Thymus (tissue), 11 donors: ENCODE results near the gene ODF4. TPM values are rescaled to one million over a fixed set of nuclear protein-coding genes. Genes with fewer than 3 reads are reported as not detected.

ENCODE experiments used
- DNase-seq, 9 donors: peaks; one replicate each; pipeline ENCODE4 v3.0.0-alpha.2; 2013; ENCODE audit warnings: low spot score in 9 of 9, low read depth in 6 of 9, missing footprints in 1 of 9
- H3K27ac ChIP-seq, 2 donors: one replicate each; pipeline ENCODE4 v1.5.1; 2013; ENCODE audit warnings: control low read depth in 1 of 2, low read depth in 1 of 2, low read length in 1 of 2, mild to moderate bottlenecking in 1 of 2, moderate library complexity in 1 of 2
- H3K27me3 ChIP-seq, 2 donors: one replicate each; pipeline ENCODE4 v1.5.1; 2013; ENCODE audit warnings: low read length in 1 of 2; ENCODE audit not compliant: control insufficient read depth in 2 of 2, insufficient read depth in 1 of 2
- H3K36me3 ChIP-seq, 2 donors: one replicate each; pipeline ENCODE4 v1.5.1; 2013; ENCODE audit warnings: low read length in 1 of 2, mild to moderate bottlenecking in 1 of 2, moderate library complexity in 1 of 2; ENCODE audit not compliant: control insufficient read depth in 2 of 2, insufficient read depth in 2 of 2
- H3K4me1 ChIP-seq, 2 donors: one replicate each; pipeline ENCODE4 v1.5.1; 2013; ENCODE audit warnings: low read length in 2 of 2; ENCODE audit not compliant: control insufficient read depth in 2 of 2, insufficient read depth in 2 of 2
- H3K4me3 ChIP-seq, 2 donors: one replicate each; pipeline ENCODE4 v1.5.1; 2013; ENCODE audit warnings: low read length in 2 of 2, control low read depth in 1 of 2, mild to moderate bottlenecking in 1 of 2
- H3K9me3 ChIP-seq, 2 donors: one replicate each; pipeline ENCODE4 v1.5.1; 2013; ENCODE audit warnings: low read length in 1 of 2, mild to moderate bottlenecking in 1 of 2; ENCODE audit not compliant: control insufficient read depth in 2 of 2, insufficient read depth in 1 of 2
- WGBS: extraction: QIAGEN DNeasy Blood & Tissue Kit; methylation state at CpG from one replicate; pipeline ENCODE4 v1.1.7; 2013; 5-methylcytosine and 5-hydroxymethylcytosine counted together
- polyA plus RNA-seq: library from polyadenylated mRNA; stranded (reverse); fragments of 200-250 nt; gene quantifications from one replicate; pipeline ENCODE4 v1.2.3, GENCODE V29; 2013
- total RNA-seq: library from RNA; stranded (reverse); fragments of 120-200 nt; gene quantifications from one replicate; pipeline ENCODE4 v1.2.4, GENCODE V29; 2013
- donor health status: healthy.

Gene ODF4
- total and polyA plus RNA-seq, 2 donors, result 0.05 TPM; not detected in 1

DNA sequence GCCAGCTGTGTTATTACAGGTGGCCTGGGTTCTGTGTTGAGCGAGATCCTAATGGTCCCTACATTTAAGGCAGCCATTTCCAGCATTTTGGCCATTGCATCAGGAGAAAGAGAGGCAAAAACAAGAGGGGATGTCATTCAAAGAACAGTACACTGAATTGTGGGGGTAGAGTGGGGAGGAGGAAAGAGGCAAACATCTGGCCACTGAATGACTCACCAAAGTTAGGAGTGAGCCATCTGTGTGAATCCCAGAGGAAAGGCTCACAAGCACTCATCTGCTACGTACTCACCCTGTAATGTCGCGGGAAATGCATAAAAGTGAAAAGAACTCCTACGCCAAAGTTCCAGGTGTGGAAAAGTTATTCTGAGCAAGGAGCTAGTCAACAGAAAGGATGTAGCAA lies 20.1 kb downstream of the ODF4 start:
- H3K4me1 ChIP-seq, result peaks cover 0 to 5% of the 10 kb centered on the region in 2 donors
- H3K36me3 ChIP-seq, result no peaks in the 10 kb centered on the region
- no peak overlapping the region for H3K27ac ChIP-seq
- H3K9me3 ChIP-seq, result no peaks in the 10 kb centered on the region
- WGBS, result 88% methylated on average over 5 of the region's 5 CpGs
- no peaks in the 10 kb centered on the region for H3K27me3 ChIP-seq
- no peak overlapping the region for H3K4me3 ChIP-seq
- no peak for DNase-seq

DNA sequence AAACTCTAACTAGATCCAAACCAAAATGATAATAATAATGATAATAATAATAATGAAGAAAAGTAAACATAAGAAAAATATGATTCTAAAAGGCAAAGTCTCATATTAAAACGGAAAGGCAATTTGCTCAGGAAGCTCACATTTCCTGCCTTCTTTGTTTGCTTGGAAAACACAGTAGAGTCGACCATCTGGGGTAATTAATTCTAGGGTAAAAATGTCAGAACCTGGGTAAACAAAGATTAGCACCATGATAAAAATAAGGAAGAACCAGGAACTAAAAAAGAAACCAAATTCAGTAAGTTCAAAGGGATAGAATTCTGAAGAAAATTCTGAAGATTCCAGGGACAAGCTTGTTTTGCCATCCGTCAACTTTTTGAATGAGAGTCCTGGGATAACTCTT lies 20.6 kb downstream of the ODF4 start:
- H3K4me3 ChIP-seq, result no peak overlapping the region
- DNase-seq, result no peak
- H3K27ac ChIP-seq, result no peak overlapping the region
- H3K4me1 ChIP-seq, result peaks cover 0 to 5% of the 10 kb centered on the region in 2 donors
- H3K36me3 ChIP-seq, result peaks cover 0 to 4% of the 10 kb centered on the region in 2 donors
- H3K27me3 ChIP-seq, result no peaks in the 10 kb centered on the region
- 39% methylated on average over 3 of the region's 3 CpGs for WGBS
- H3K9me3 ChIP-seq, result no peaks in the 10 kb centered on the region

GRCh38 chr17:8360751-8361150 lies 21.1 kb downstream of the ODF4 start:
- Histone ChIP-seq H3K4me3 (no peak overlapping the region), H3K9me3 (no peaks in the 10 kb centered on the region), H3K27ac (no peak overlapping the region), H3K27me3 (no peaks in the 10 kb centered on the region), H3K36me3 (peaks cover 0 to 4% of the 10 kb centered on the region in 2 donors), H3K4me1 (peaks cover 0 to 5% of the 10 kb centered on the region in 2 donors)
- no peak for DNase-seq
- WGBS, result 74% methylated on average over 3 of the region's 3 CpGs

DNA sequence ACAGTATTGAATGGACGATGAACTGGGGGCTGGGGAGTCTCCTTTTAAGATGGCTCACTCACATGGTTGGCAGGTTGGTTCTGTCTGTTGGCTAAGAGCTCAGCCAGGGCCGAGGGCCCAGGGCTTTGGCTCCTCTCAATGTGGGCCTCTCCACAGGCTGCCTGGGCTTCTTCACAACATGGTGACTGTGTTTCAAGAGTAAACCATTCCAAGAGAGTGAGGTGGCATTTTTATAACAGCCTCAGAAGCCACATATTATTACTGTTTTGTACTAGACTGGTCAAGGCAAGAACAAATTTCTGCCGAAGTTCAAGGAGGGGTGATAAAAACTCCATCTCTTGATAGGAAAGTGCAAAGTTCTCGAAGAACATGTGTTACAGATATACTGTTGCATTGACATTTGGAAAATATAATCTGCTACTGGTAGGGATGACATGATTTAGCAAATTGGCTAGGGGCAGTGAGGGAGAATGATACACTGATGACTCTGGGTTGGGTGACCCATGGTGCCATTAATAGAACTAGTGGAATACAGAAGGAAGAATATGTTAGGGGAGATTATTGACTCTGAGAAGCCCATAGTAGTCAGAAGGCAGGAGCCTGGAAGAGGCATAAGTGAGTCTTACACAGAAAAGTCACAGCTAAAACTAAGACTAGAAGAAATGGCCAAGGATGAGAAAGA lies 23.2 kb downstream of the ODF4 start:
- no peak overlapping the region for H3K27ac ChIP-seq
- DNase-seq, result no peak
- H3K36me3 ChIP-seq, result peaks cover 0 to 4% of the 10 kb centered on the region in 2 donors
- H3K4me1 ChIP-seq, result peaks cover 0 to 5% of the 10 kb centered on the region in 2 donors
- H3K27me3 ChIP-seq, result no peaks in the 10 kb centered on the region
- H3K4me3 ChIP-seq, result no peak overlapping the region
- WGBS, result 97% methylated on average over 4 of the region's 4 CpGs
- no peaks in the 10 kb centered on the region for H3K9me3 ChIP-seq

DNA sequence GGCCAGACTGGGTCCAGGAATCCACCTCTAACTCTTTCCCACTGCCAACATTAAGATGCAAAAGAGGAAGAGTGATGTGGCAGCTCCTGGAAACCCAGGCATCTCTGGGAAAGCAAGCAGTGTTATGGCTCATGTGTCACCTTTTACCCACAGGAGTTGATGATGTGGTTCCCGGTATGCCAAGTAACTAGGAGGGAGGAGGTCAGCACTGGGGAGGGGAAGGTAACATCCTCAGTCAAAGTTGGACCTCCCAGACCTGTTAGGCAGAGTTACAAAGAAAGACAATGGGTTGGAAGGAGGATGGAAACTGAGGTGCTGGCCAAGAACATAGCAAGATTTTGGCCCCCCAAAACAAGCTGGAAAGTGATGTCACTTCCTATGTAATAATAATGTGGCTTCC lies 25.5 kb downstream of the ODF4 start:
- peaks cover 15 to 23% of the 10 kb centered on the region in 2 donors for H3K36me3 ChIP-seq
- peaks cover 0 to 5% of the 10 kb centered on the region in 2 donors for H3K4me1 ChIP-seq
- no peak overlapping the region for H3K27ac ChIP-seq
- WGBS, result 100% methylated on average over 1 of the region's 1 CpG
- no peak overlapping the region for H3K4me3 ChIP-seq
- H3K27me3 ChIP-seq, result no peaks in the 10 kb centered on the region
- no peak for DNase-seq
- no peaks in the 10 kb centered on the region for H3K9me3 ChIP-seq

DNA sequence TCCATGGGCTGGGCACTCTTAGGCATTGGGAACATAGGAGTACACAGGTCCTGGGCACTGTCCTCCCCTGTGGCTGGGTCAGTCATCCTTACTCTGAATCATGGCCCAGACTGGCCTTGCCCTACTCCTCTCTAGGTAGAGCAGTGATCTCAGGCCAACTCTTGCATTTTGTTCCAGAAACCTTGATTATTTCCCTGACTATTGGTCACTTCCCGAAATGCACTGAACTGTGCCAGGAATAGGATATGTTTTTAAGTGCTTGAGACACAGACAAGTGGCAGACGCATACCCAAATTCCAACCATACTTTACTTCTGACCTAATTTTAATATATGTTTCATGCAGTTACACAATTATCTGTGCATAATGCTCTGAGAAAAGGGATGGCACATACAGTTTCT lies 26.6 kb downstream of the ODF4 start:
- no peak overlapping the region for H3K4me3 ChIP-seq
- H3K4me1 ChIP-seq, result peaks cover 0 to 3% of the 10 kb centered on the region in 2 donors
- no peaks in the 10 kb centered on the region for H3K9me3 ChIP-seq
- H3K27ac ChIP-seq, result no peak overlapping the region
- H3K27me3 ChIP-seq, result no peaks in the 10 kb centered on the region
- peaks cover 15 to 25% of the 10 kb centered on the region in 2 donors for H3K36me3 ChIP-seq
- no peak for DNase-seq
- 97% methylated on average over 2 of the region's 2 CpGs for WGBS

- H3K27ac ChIP-seq, result no peak overlapping the region
- 97% methylated on average over 3 of the region's 3 CpGs for WGBS
These were observed 28.6 kb downstream of the ODF4 start for GRCh38 chr17:8368193-8368592.

GRCh38 chr17:8369944-8370343 lies 30.3 kb downstream of the ODF4 start:
- DNase-seq, result no peak
- Histone ChIP-seq H3K4me3 (no peak overlapping the region), H3K9me3 (no peaks in the 10 kb centered on the region), H3K36me3 (peaks cover 15 to 26% of the 10 kb centered on the region in 2 donors), H3K27ac (no peak overlapping the region), H3K27me3 (no peaks in the 10 kb centered on the region), H3K4me1 (no peaks in the 10 kb centered on the region)
- 56% methylated on average over 8 of the region's 8 CpGs for WGBS

More at GRCh38 chr17:8368193-8368592, 28.6 kb downstream of the ODF4 start:
- Histone ChIP-seq H3K9me3 (no peaks in the 10 kb centered on the region), H3K36me3 (peaks cover 15 to 27% of the 10 kb centered on the region in 2 donors), H3K27me3 (no peaks in the 10 kb centered on the region), H3K4me3 (no peak overlapping the region), H3K4me1 (no peaks in the 10 kb centered on the region)
- no peak for DNase-seq

- Histone ChIP-seq H3K4me1 (peaks cover 8 to 14% of the 10 kb centered on the region in 2 donors), H3K27ac (no peak overlapping the region), H3K4me3 (no peak overlapping the region), H3K36me3 (peaks cover 18 to 23% of the 10 kb centered on the region in 2 donors), H3K9me3 (no peaks in the 10 kb centered on the region), H3K27me3 (no peaks in the 10 kb centered on the region)
- DNase-seq, result no peak
- WGBS, result 94% methylated on average over 4 of the region's 4 CpGs
These were observed 32.1 kb downstream of the ODF4 start for GRCh38 chr17:8371786-8372185.
